Inferior parietal cortex (tissue), 1 donor: ENCODE results near the gene GCH1.

Source experiments
- DNase-seq: peaks from one replicate; pipeline ENCODE4 v3.0.0-alpha.2; 2016; ENCODE audit errors: extremely low spot score

GCH1 gene

DNA sequence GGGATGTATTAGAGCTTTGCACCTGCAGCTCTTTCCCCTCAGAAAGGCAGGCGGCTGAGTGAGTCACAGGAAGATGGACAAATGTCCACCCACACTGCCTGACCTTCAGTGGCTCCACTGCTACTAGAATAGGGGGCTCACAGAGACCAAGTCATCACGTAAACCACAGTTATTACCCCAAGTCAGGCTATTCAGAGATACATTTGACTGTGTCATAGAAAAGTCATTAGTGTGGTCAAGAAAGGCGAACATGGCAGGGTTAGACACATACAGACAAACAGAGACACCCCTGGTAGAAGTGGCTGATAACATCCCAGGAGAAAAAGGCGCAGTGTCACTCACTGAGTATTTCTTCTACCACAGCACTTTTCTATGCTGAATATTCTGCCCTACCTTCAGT lies 36.0 kb downstream of the GCH1 start:
- DNase-seq = no peak

DNA sequence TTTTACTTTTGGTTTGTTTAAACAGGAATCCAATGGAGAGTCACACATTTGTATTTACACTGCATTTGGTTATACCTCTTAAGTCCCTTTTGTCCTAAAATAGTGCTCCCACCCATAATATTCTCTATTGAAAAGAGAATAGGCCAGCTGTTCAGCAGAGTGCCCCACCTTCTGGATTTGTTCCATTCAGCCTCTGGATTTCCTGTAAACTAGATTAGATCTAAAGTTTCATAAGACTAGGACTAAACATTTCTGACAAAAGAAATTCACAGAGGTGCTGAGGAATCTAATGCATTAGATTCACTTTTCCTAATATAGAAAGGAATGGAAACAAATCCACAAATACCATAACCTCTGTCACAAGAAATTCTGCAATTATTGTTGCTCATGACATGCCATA lies 38.1 kb downstream of the GCH1 start:
- no peak for DNase-seq

DNA sequence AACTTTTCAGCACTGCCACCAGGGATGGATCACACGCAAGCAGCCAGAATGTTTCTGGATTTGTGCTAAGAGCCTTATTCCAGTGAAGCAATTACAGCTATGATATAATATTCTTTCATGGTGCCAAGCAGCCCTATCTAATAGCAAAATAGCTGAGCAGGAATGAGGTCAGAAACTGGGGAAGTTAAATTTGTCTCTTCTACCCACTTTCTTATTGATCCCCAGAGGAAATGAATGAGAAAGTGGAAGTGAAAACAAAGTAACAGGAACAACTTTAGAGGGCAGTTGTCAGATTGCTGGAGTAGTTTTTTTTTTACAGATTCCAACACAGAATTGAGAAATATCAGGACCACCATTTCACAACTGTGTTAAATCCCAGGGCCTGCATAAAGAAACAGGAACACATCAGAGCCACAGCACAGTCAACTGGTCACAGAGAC lies 44.8 kb downstream of the GCH1 start:
- DNase-seq = no peak

DNA sequence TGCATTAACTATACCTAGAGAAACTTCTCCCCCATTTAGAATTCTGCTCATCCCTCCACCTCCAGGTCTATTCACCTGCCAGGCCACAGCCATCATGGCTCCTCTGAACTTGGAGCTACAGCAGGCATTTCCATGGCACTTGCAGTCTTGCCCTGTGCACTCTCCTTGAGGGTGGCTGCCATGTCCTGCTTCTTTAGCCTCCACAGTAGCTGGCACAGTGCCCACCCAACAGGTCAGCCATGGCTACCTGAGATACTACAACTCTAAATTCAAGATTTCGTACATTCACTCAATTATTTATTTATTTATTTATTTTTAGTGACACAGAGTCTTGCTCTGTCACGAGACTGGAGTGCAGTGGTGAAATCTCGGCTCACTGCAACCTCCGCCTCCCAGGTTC lies 46.5 kb downstream of the GCH1 start:
- no peak for DNase-seq

DNA sequence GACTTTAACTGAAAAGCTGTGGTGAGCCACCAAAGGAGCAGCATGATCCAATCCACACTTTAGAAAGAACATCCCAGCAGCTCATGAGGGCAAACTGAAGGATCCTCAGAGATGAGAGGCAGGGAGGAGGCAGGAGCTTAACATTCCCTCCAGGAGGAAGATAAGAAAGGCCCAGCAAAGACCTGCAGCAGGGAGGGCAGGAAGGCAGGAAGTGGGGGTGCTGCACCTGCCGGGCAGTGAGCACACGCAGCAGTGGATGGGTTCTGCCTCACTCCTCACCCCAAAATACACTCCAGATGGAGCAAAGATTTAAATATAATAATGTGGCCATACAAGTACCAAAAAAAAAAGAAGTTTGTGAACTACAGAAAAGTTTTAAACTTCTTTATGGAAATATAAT lies 48.4 kb downstream of the GCH1 start:
- no peak for DNase-seq

DNA sequence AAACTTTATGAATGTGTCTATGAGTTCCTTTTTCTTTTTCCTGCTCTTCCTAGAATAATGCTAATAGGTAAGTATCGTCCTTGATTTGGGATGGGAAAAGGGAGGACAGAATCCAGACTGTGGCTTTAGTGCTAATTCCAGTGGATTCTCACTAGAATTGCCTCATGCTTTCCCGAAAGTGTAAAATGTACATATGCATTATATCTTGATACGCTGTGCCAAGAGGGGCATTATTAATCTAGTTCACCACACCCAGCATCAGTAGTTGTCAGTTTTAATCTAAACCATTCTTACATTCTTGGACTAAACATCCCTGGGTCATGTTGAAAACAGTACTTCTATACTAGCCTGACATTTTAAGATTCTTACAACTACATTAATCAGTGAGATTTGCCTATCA lies 49.3 kb downstream of the GCH1 start:
- no peak for DNase-seq

DNA sequence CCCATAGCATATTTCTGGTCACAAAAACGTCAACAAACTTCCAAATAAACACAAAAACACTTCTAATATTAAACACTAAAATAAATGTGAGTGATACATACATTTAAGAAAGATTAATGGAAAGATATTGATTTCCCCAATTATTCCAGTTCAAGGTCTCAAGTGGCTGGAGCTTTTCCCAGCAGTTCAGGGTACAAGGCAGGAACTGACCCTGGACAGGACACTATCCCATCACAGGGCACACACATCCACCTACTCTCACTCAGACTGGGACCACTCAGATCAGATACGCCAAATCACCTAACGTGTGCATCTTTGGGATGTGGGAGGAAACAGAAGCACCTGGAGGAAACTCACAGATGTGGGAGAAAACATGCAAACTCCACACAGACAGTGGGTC lies 50.4 kb downstream of the GCH1 start:
- DNase-seq = no peak

DNA sequence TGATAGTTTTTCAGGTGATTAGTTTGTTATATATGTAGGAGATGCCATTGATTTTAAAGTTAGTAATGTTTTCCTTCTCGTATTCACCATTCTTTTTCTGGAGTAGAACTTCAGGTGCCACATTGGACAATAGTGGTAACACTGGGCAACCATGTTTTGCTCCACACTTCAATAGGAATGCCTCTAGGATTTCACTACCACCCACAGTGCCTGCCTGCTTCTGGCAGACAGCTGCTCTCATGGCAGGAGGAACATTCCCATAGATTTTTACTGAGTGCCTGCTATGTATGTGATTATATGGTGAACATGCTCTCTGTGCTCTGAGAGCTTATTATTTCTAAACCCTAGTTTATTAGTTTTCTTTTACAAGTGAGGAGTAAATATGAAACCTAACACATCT lies 53.7 kb downstream of the GCH1 start:
- no peak for DNase-seq

DNA sequence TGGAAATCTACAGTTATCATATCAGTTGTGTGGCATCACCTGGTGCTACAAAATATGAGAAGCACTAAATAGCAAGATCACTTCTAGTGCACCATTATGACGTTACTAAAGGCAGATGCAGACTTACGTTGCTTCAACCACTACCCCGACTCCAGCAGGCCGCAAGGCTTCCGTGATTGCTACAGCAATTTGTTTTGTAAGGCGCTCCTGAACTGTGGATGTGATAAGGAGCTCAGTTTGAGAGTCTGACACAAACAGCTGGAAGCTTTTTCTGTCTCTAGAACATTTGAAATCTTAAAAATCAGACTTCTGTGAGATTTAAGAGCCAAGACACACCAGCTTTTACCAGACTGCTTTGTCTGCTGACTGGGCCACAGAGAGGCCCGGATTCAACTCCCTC lies 57.0 kb downstream of the GCH1 start:
- DNase-seq = no peak

DNA sequence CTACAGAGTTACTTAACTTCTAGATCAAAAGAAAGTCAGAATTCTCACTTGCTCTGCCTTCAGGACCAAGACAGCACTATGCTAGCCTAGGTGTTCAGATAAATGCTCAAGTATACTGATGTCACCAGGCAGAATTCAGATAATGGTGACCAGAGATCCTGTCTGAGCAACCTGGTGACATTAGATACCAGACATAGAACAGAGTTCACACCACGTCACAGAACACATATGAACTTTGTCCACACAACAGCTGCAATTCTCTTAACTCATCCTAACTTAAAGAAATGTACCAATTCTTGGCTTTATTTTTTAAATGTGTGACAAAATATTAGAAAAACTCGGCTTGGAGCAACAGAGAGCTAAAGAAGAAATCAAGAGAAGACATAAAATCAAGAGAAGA lies 58.1 kb downstream of the GCH1 start:
- no peak for DNase-seq

DNA sequence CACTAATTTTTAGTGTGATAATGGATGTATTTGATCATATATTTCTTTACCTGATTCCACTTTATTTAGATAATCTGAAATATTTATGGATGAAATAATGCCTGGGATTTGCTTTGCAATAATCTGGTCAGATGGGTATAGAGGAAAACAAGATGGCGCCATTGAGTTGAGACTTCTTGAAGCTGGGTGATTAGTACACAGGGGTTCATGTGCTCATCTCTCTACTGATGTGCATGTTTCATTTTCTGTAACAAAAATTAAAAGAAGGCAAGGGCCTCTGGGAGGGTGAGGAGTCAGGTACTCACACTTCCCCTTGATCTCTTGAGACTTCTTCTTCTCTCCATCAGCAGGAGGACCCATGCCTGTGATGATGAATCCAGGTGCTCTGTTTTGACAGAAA lies 61.8 kb downstream of the GCH1 start:
- no peak for DNase-seq

DNA sequence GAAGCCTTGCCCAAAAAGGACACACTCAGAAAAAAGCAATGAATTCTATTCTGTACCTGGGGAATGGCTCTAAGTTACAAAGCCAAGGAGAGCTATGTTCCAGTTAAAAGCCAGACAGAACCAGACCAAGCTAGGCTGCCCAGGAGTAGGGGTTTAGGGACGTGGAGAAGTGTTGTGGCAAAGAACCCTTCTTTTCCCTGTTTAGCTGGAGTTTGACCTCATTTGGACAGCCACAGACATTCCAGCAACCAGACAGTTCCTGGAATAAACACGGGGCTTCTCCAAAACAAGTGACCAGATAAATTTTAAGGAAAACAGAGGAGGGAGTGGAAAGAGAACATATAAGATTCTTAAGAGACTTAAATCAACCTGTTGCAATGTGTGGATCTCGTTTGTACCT lies 62.3 kb downstream of the GCH1 start:
- DNase-seq = no peak

DNA sequence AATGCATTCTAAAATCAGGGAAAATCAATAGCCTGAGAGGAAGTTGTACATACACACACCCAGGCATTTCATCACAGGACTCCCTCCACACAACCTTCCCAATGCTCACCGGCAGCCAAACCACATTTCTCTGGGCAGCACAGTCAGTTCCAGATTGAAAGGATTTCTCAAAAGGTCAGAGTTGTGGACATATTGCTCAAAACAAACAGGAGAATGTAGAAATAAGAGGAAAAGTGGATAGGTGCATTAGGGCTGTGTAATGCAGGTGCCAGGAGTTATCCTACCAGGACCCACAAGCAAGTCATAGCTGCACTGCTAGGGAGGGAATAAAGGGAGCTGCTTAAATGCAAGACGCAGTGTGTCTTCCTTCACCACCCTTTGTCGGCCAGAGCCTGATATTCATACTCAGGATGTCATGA lies 62.9 kb downstream of the GCH1 start:
- DNase-seq = no peak

DNA sequence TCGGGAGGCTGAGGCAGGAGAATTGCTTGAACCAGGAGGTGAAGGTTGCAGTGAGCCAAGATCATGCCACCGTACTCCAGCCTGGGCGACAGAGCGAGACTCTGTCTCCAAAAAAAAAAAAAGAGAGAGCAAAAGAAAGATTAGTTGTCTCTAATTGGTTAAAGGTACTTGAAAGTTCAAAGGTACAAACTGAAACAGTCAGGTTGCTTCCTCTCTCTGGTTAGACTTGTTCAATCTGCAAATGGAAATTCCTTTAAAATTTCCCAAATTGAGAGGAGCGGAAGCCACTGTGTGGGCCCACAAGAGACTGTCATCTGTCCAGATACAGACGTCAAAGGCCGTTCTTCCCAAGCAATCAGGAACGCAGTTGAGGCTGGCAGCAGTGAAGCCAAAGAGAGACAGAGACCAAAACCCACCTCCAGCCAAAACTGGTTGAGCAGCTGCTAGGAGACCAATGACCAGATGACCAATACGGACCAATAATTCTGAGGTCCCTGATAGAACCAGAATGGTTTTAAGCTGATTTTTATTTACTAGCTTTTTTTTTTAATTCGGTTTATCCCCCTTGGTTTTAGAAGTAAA lies 63.6 kb downstream of the GCH1 start:
- no peak for DNase-seq

DNA sequence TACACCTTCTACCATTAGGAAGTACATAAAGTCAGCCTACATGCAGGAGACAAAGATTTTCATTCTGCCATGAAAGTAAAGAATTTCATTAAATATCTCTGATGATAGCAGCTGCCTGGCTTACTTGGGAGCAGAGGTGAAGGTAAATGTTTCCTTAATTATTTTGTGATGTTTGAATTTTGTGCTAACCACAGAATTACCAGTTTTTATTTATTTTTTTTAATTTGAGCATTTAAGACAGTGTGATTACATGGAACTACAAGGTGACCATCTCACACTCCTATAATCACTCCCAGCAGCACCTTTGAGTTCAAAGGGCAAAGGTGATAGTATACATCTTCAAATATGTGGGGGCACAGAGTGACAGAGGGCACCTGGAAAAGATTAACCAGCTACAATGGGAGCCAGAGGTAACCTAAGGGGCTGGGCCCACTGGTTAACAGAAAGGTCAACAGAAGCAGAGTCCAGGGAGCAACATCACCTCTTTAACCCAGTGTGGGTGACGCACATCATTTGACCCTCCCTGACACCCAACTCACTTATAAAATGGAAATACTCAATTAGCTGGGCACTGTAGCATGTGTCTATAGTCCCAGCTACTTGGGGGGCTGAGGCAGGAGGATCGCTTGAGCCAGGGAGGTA lies 65.0 kb downstream of the GCH1 start:
- no peak for DNase-seq

DNA sequence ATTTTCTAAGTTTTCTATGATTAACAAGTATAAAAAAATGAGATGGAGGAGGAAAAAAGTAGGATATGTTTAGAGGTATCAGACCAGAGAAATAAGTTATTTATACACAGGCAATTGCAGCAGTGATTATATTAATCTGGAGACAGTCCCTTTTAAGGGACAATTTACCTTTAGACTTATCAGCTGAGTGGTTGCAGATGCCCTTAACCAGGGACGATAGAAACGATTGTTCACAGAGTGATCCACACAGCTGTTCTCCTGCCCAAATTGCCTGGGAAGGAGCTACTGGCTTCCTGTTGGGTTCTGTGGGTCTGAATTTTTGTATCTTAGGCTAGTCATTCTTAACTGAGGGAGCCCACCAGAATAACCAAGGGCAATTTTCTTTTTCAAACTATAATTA lies 66.4 kb downstream of the GCH1 start:
- no peak for DNase-seq

DNA sequence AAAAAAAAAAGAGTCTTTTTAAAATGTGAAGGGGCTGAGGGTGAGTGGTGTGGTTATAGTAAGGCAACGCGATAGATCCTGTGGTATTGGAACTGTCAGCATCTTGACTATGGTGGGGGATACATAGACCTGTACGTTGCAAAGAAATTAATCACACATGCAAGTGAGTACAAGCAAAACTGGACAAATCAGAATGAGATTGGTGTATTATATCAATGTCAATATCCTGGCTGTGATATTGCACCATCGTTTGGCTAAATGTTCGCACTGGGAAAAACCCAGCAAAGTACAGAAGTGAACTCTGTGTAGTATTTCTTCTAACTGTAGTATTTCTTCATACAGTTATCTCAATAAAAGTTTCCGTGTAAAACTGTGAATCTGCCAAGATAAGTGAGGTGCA lies 67.9 kb downstream of the GCH1 start:
- DNase-seq = no peak

DNA sequence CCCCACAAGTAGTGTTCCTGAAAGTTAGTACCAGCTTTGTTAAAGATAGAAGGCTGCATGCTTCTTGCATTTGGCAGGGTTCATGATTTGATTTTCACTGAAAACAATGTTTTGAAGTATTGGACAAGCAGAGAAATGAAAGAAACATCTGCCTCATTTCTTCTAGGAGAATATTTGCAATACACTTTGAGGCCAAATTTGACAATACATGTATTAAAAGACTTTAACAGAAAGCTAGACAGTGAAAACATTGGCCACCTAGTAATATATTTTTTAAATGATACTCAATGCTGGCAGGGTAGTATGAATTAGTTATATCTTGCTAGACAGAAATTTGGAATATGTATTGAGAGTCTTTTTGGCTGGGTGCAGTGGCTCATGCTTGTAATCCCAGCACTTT lies 68.5 kb downstream of the GCH1 start:
- no peak for DNase-seq

DNA sequence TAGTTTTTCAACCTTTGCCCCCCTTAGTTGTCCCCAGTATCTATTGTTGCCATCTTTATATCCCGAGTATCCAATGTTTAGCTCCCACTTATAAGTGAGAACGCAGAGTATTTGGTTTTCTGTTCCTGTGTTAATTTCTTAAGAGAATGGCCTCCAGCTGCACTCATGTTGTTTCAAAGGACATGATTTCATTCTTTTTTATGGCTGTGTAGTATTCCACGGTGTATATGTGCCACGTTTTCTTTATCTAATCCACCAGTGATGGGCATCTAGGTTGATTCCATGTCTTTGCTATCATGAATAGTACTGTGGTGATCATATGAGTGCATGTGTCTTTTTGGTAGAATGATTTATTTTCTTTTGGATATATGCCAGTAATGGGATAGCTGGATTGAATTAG lies 72.0 kb downstream of the GCH1 start:
- DNase-seq = no peak

DNA sequence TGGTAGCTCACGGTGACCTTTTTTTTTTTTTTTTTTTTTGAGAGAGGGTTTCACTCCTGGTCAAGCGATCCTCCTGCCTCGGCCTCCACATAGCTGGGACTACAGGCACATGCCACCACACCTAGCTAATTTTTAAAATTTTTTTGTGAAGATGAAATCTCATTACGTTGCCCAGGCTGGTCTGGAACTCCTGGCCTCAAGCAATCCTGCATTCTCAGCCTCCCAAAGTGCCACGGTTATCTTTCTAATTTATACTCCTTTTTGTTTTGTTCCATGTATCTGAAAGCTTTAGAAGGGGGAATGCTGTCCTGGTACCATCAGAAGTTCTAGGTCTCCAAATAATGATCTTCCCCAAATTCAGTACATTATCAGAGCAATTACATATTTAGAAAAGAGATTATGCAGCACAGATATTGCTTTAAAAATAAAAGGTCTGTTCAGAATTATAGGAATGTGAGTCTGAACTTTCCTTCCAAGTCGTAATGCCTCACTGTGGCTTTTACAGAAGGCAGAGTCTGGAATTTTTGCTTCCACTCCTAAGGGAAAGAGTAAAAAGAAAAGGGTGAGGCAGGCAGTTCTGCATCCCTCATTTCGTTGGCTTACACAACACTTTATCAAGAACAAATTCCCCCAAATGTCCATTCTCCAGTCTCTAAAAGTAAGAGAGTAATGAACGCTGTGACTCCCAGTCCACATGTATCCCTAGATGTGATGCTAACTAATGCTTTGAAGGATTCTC lies 73.0 kb downstream of the GCH1 start:
- no peak for DNase-seq

DNA sequence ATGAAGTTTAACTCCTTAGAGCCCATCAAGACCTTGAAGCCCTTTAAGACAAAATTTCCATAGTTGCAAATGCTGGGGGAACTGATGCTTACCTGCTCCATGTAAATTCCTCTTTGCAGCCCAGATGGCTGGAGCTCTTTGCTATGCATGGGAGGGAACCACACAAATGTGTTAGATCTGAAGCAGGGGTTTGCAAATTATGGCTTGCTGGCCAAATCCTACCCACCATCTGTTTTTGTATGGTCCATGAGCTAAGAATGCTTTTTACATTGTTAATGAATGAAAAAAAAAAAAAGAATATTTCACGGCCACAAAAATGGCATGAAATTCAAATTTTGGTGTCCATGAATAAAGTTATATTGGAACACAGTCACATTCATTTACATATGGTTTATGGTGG lies 74.6 kb downstream of the GCH1 start:
- no peak for DNase-seq

DNA sequence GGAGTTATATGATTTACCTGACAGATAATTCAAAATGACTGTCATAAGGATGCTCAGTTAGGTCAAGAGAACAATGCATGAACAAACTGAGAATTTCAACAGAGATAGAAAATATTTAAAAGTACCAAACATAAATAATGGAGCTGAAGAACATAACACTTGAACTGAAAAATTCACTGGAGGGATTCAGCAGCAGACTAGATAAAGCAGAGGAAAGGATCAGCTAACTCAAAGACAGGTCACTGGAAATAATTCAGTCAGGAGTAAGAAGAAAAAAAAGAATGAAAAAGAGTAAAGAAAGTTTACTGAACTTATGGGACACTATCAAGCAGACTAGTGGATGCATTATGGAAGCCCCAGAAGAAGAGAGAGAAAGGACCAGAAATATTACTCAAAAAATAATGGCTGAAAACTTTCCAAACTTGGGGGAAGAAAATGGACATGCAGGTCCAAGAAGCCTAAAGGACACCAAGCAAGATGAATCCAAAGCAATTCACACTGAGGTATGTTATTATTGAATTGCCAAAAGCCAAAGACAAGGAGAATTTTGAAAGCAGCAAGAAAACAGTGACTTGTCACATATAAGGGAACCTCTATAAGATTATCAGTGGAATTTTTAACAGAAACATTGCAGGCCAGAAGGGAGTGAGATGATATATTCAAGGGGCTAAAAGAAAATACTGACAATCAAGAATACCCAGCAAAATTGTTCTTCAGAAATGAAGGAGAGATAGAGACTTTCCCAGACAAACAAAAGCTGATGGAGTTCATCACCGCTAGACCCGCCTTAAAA lies 78.7 kb downstream of the GCH1 start:
- no peak for DNase-seq

DNA sequence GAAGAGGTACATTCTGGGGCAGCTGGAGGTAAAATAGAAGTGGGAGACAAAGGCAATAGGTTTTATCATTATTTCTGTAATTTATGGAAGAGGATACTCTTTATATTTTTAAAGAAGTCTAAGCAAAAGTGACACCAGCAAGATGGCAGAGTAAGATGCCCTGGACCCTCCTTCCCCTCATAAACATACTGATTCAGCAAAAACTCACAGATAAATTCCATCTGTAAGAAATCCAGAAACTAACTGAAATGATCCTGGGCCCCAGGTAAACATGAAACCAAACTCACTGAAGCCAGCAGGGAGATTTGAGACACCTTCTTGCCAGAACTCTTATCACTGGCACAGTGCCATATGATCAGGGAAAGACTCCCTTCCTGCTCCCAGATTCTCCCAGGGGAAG lies 79.9 kb downstream of the GCH1 start:
- no peak for DNase-seq
